Chondrocyte (in vitro differentiated cells): ENCODE results near the gene ERV3-1. TPM values are rescaled to one million over a fixed set of nuclear protein-coding genes. Genes with fewer than 3 reads are reported as not detected.
A peak's percentile ranks its signal among the peaks of the same experiment; 100 is the strongest.
"Not testable (repeated sequence)": the region's sequence is repeated elsewhere in the genome, so short reads cannot be mapped to it uniquely, and the experiment has no call there.

Experiments
- DNase-seq: peaks from one replicate; pipeline ENCODE4 v3.0.0; 2021; ENCODE audit warnings: mixed read lengths, low spot score
- H3K27ac Mint-ChIP-seq: one replicate; pipeline ENCODE4 v1.8.0; 2021; ENCODE audit warnings: mild to moderate bottlenecking, moderate library complexity, mixed read lengths; ENCODE audit not compliant: unreplicated experiment
- H3K27me3 Mint-ChIP-seq: 2 replicates; pipeline ENCODE4 v1.8.0; 2021; ENCODE audit warnings: low read depth, mixed read lengths
- H3K36me3 Mint-ChIP-seq: 2 replicates; pipeline ENCODE4 v1.8.0; 2021; ENCODE audit warnings: low read depth, mixed read lengths
- H3K4me1 Mint-ChIP-seq: 2 replicates; pipeline ENCODE4 v1.8.0; 2021; ENCODE audit warnings: low read depth, mild to moderate bottlenecking, mixed read lengths
- H3K4me3 Mint-ChIP-seq: one replicate; pipeline ENCODE4 v1.8.0; 2021; ENCODE audit warnings: mild to moderate bottlenecking, moderate library complexity, mixed read lengths; ENCODE audit not compliant: unreplicated experiment
- H3K9me3 Mint-ChIP-seq: 2 replicates; pipeline ENCODE4 v1.8.0; 2021; ENCODE audit warnings: low read depth, mixed read lengths
- CTCF ChIP-seq: fragments of 200-600 bp; sonication (generic); IDR thresholded peaks from 2 replicates; pipeline ENCODE4 v1.5.0; 2021; ENCODE audit warnings: antibody characterized with exemption, mild to moderate bottlenecking, moderate library complexity
- total RNA-seq: library from RNA; stranded (reverse); gene quantifications from 3 replicates; pipeline ENCODE4 v1.2.1, GENCODE V29; 2021

ERV3-1 gene
- total RNA-seq, 1 donor from 2014 or later = 10.8 TPM

GRCh38 chr7:64951250-64951848 is 55.1 kb downstream of the ERV3-1 start:
- TF ChIP-seq CTCF = peak; percentile 91
- peaks cover 25% of the 10 kb centered on the region for H3K27me3 Mint-ChIP-seq
- H3K4me3 Mint-ChIP-seq = no peak overlapping the region
- no peak overlapping the region for H3K27ac Mint-ChIP-seq
- H3K9me3 Mint-ChIP-seq = peaks cover 2% of the 10 kb centered on the region
- DNase-seq = no peak
- peaks cover 6% of the 10 kb centered on the region for H3K4me1 Mint-ChIP-seq
- H3K36me3 Mint-ChIP-seq = no peaks in the 10 kb centered on the region

- not testable (repeated sequence) for H3K9me3 Mint-ChIP-seq, H3K4me1 Mint-ChIP-seq, H3K36me3 Mint-ChIP-seq, DNase-seq, H3K4me3 Mint-ChIP-seq, H3K27ac Mint-ChIP-seq
- H3K27me3 Mint-ChIP-seq = peaks cover 30% of the 10 kb centered on the region
Observed at GRCh38 chr7:64950673-64951072, 55.8 kb downstream of the ERV3-1 start.

GRCh38 chr7:64948774-64949173 is 57.7 kb downstream of the ERV3-1 start:
- H3K36me3 Mint-ChIP-seq, H3K4me1 Mint-ChIP-seq, H3K4me3 Mint-ChIP-seq: not testable (repeated sequence)

GRCh38 chr7:64947252-64948000 is 59.1 kb downstream of the ERV3-1 start:
- H3K27me3 Mint-ChIP-seq = peaks cover 30% of the 10 kb centered on the region
- DNase-seq = no peak
- peak overlapping the region; percentile 23 for H3K4me3 Mint-ChIP-seq
- H3K27ac Mint-ChIP-seq = no peak overlapping the region
- no peaks in the 10 kb centered on the region for H3K36me3 Mint-ChIP-seq
- TF ChIP-seq CTCF = no peak
- H3K9me3 Mint-ChIP-seq = no peaks in the 10 kb centered on the region
- peaks cover 6% of the 10 kb centered on the region for H3K4me1 Mint-ChIP-seq

More at GRCh38 chr7:64948774-64949173, 57.7 kb downstream of the ERV3-1 start:
- not testable (repeated sequence) for DNase-seq, H3K27ac Mint-ChIP-seq, H3K9me3 Mint-ChIP-seq
- H3K27me3 Mint-ChIP-seq = peaks cover 30% of the 10 kb centered on the region

- DNase-seq = no peak
- Mint-ChIP-seq H3K4me1 (peaks cover 6% of the 10 kb centered on the region), H3K27ac (no peak overlapping the region), H3K9me3 (no peaks in the 10 kb centered on the region), H3K4me3 (peak overlapping the region; percentile 13), H3K36me3 (no peaks in the 10 kb centered on the region), H3K27me3 (peaks cover 30% of the 10 kb centered on the region)
- TF ChIP-seq CTCF = peak; percentile 43
Observed at GRCh38 chr7:64946772-64947171, 59.7 kb downstream of the ERV3-1 start.

GRCh38 chr7:64945503-64946175 is 60.8 kb downstream of the ERV3-1 start:
- no peak overlapping the region for H3K4me3 Mint-ChIP-seq
- H3K27me3 Mint-ChIP-seq = peaks cover 30% of the 10 kb centered on the region
- H3K9me3 Mint-ChIP-seq = no peaks in the 10 kb centered on the region
- H3K27ac Mint-ChIP-seq = no peak overlapping the region
- DNase-seq = no peak
- no peak for TF ChIP-seq CTCF
- no peaks in the 10 kb centered on the region for H3K36me3 Mint-ChIP-seq
- H3K4me1 Mint-ChIP-seq = peaks cover 3% of the 10 kb centered on the region

- not testable (repeated sequence) for H3K9me3 Mint-ChIP-seq, DNase-seq, H3K4me3 Mint-ChIP-seq, H3K4me1 Mint-ChIP-seq, H3K27ac Mint-ChIP-seq, H3K36me3 Mint-ChIP-seq
- peaks cover 27% of the 10 kb centered on the region for H3K27me3 Mint-ChIP-seq
Observed at GRCh38 chr7:64944667-64945502, 61.6 kb downstream of the ERV3-1 start.
